Esophagus muscularis mucosa (tissue), 4 donors: ENCODE data around the gene VWA3B.

Experiments
- EP300 ChIP-seq: sonication (generic); formaldehyde crosslinking; IDR thresholded peaks from one replicate; pipeline ENCODE4 v1.6.1; 2017; ENCODE audit warnings: antibody characterized with exemption
- POLR2AphosphoS5 ChIP-seq, 2 donors: sonication (generic); formaldehyde crosslinking; IDR thresholded peaks; one replicate each; pipeline ENCODE4 v1.6.1; 2017; ENCODE audit warnings: antibody characterized with exemption in 2 of 2
- TF ChIP-seq, protein P1 (sequence below), 3 experiments: fragments of 200-600 bp in 2 of 3; fragments of 450-650 bp in 1 of 3; sonication (generic) in 2 of 3; IDR thresholded peaks; one replicate each; pipeline ENCODE4 v1.5.1; 2017 to 2019; ENCODE audit warnings: antibody characterized with exemption in 3 of 3, mild to moderate bottlenecking in 2 of 3, moderate library complexity in 1 of 3

DNA sequence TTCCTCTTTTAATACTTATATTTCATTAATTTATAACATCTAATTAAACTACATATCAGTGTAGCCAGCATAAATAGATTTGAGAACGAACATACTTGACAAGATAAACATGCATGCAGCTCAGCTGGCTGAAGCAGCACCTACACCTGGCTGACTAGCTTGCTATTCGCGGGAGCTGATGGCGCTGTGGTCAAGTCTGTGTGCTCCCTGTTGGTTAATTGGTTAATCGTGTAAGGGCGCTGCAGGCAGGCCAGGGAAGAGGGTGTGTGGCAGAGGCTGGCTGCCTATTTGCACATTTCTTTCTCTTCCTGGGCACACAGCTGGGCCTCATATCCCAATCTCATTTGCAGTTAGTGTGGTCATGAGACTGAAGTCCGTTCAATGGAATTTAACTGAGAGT, 14.5 kb upstream of the VWA3B start:
- TF ChIP-seq, protein P1, sequence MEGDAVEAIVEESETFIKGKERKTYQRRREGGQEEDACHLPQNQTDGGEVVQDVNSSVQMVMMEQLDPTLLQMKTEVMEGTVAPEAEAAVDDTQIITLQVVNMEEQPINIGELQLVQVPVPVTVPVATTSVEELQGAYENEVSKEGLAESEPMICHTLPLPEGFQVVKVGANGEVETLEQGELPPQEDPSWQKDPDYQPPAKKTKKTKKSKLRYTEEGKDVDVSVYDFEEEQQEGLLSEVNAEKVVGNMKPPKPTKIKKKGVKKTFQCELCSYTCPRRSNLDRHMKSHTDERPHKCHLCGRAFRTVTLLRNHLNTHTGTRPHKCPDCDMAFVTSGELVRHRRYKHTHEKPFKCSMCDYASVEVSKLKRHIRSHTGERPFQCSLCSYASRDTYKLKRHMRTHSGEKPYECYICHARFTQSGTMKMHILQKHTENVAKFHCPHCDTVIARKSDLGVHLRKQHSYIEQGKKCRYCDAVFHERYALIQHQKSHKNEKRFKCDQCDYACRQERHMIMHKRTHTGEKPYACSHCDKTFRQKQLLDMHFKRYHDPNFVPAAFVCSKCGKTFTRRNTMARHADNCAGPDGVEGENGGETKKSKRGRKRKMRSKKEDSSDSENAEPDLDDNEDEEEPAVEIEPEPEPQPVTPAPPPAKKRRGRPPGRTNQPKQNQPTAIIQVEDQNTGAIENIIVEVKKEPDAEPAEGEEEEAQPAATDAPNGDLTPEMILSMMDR (IDR thresholded peaks at IDR 0.05): no peak
- no peak for TF ChIP-seq POLR2AphosphoS5 (IDR thresholded peaks at IDR 0.05)
- TF ChIP-seq EP300: no peak
